PC-3 (cell line): ENCODE results near the gene DNTT. TPM values are rescaled to one million over a fixed set of nuclear protein-coding genes. Genes with fewer than 3 reads are reported as not detected.

ENCODE experiments used
- ATAC-seq: fragments of 200-7000 bp; cut with Tn5 transposase; 2 replicates; pipeline ENCODE4 v1.9.1; 2020; ENCODE audit warnings: mild to moderate bottlenecking, moderate library complexity
- BruUV-seq: library from RNA; stranded (reverse); fragments of 400-500 nt; replicated peaks from 2 replicates; lab custom pipeline; 2021; lab: Mats Ljungman, UMichigan
- CTCF ChIA-PET: fragments of 300-600 bp; sonication (Branson Sonifier 250); formaldehyde crosslinking; loops from one replicate; lab custom pipeline; 2022; ENCODE audit warnings: antibody characterized with exemption; lab: Charles Lee
- POLR2A ChIA-PET: fragments of 300-600 bp; sonication (Branson Sonifier 250); formaldehyde crosslinking; loops from one replicate; lab custom pipeline; 2022; ENCODE audit warnings: antibody characterized with exemption; ENCODE audit not compliant: unreplicated experiment; lab: Charles Lee
- DNase-seq: peaks from one replicate; pipeline ENCODE4 v3.0.0-alpha.2; 2015
- H2AFZ ChIP-seq: fragments of 300-600 bp; sonication (generic); 2 replicates; pipeline ENCODE4 v1.6.0; 2016; ENCODE audit warnings: antibody characterized with exemption, low read length
- H3F3A ChIP-seq: fragments of 300-600 bp; sonication (generic); one replicate; pipeline ENCODE4 v1.6.0; 2017; ENCODE audit warnings: antibody characterized with exemption, low read length, control low read depth, mild to moderate bottlenecking; ENCODE audit not compliant: unreplicated experiment
- H3K27ac ChIP-seq: fragments of 300-600 bp; sonication (generic); 2 replicates; pipeline ENCODE4 v1.5.1; 2016; ENCODE audit warnings: mild to moderate bottlenecking, low read length
- H3K27me3 ChIP-seq: fragments of 300-600 bp; sonication (generic); 2 replicates; pipeline ENCODE4 v1.6.1; 2016; ENCODE audit warnings: low read length, mixed read lengths
- H3K36me3 ChIP-seq: fragments of 300-600 bp; sonication (generic); 2 replicates; pipeline ENCODE4 v1.6.1; 2016; ENCODE audit warnings: low read depth, mixed run types, low read length, mixed read lengths
- H3K4me1 ChIP-seq: fragments of 300-600 bp; sonication (generic); 2 replicates; pipeline ENCODE4 v1.5.1; 2016; ENCODE audit warnings: low read length; ENCODE audit not compliant: insufficient read depth
- H3K4me2 ChIP-seq: fragments of 300-600 bp; sonication (generic); 2 replicates; pipeline ENCODE4 v1.6.0; 2016; ENCODE audit warnings: low read length
- H3K4me3 ChIP-seq: fragments of 300-600 bp; sonication (generic); 2 replicates; pipeline ENCODE4 v1.5.1; 2016; ENCODE audit warnings: mild to moderate bottlenecking, low read length, mixed read lengths
- H3K79me2 ChIP-seq: fragments of 300-600 bp; sonication (generic); 2 replicates; pipeline ENCODE4 v1.6.1; 2017; ENCODE audit warnings: low read length, mixed read lengths
- H3K9ac ChIP-seq: fragments of 300-600 bp; sonication (generic); 2 replicates; pipeline ENCODE4 v1.6.0; 2016; ENCODE audit warnings: mild to moderate bottlenecking, low read length
- H3K9me2 ChIP-seq: fragments of 300-600 bp; sonication (generic); replicated peaks from 2 replicates; pipeline ENCODE4 v1.6.1; 2016; ENCODE audit warnings: mixed run types, low read length, mixed read lengths
- H3K9me3 ChIP-seq: fragments of 300-600 bp; sonication (generic); 2 replicates; pipeline ENCODE4 v1.6.1; 2016; ENCODE audit warnings: low read length, mixed read lengths
- H4K20me1 ChIP-seq: fragments of 300-600 bp; sonication (generic); 2 replicates; pipeline ENCODE4 v1.6.1; 2016; ENCODE audit warnings: low read length, mixed read lengths
- CTCF ChIP-seq: fragments of 300-600 bp; sonication (generic); conservative IDR thresholded peaks from 2 replicates; pipeline ENCODE4 v1.5.1; 2017; ENCODE audit warnings: antibody characterized with exemption, low read depth, mild to moderate bottlenecking, low read length
- EZH2 ChIP-seq: fragments of 300-600 bp; sonication (generic); IDR thresholded peaks from one replicate; pipeline ENCODE4 v1.6.1; 2017; ENCODE audit warnings: antibody characterized with exemption, mild to moderate bottlenecking, low read length; ENCODE audit not compliant: unreplicated experiment
- EZH2phosphoT487 ChIP-seq: fragments of 300-600 bp; sonication (generic); IDR thresholded peaks from 2 replicates; pipeline ENCODE4 v1.6.1; 2018; ENCODE audit warnings: mild to moderate bottlenecking, antibody characterized with exemption, low read length, borderline replicate concordance
- intact Hi-C: fragments of 100-400 bp; cut with micrococcal nuclease; formaldehyde crosslinking; loops from 2 replicates; pipeline ENCODE4 v1.9.0; 2023
- total RNA-seq: library from RNA; depleted of rRNA; stranded (reverse); fragments of >200 nt; gene quantifications from 2 replicates; pipeline ENCODE4 v1.2.3, GENCODE V29; 2014

Gene DNTT
- total RNA-seq, 1 experiment from 2014 or later = not detected

GRCh38 chr10:96261132-96261531, 43.1 kb upstream of the DNTT start:
- no peak overlapping the region for H3K4me2 ChIP-seq
- no peaks in the 10 kb centered on the region for H3K9me2 ChIP-seq
- no peak for ATAC-seq
- intact Hi-C loops = no loop called here
- DNase-seq = no peak
- H3K9ac ChIP-seq = no peak overlapping the region
- peaks cover 42% of the 10 kb centered on the region; the same call in 1 of the 2 replicates for H3K27me3 ChIP-seq
- TF ChIP-seq CTCF (no peak), EZH2phosphoT487 (no peak), EZH2 (no peak)
- H2AFZ ChIP-seq = no peak overlapping the region
- no peaks in the 10 kb centered on the region for H3K9me3 ChIP-seq
- H3F3A ChIP-seq = no peaks in the 10 kb centered on the region
- CTCF ChIA-PET = no interaction called here
- no peaks in the 10 kb centered on the region for H3K36me3 ChIP-seq
- POLR2A ChIA-PET = no interaction called here
- H3K27ac ChIP-seq = no peak overlapping the region
- no peaks in the 10 kb centered on the region for H4K20me1 ChIP-seq
- H3K4me1 ChIP-seq = no peaks in the 10 kb centered on the region
- no TSS peak for BruUV-seq
- no peaks in the 10 kb centered on the region for H3K79me2 ChIP-seq
- H3K4me3 ChIP-seq = no peak overlapping the region

- H3K4me2 ChIP-seq = no peak overlapping the region
- H2AFZ ChIP-seq = no peak overlapping the region
- ATAC-seq (no peak), DNase-seq (no peak)
- H3K27ac ChIP-seq = no peak overlapping the region
- no peaks in the 10 kb centered on the region for H3K4me1 ChIP-seq
- no peak overlapping the region for H3K9ac ChIP-seq
- BruUV-seq = no TSS peak
- TF ChIP-seq CTCF (no peak), EZH2phosphoT487 (no peak), EZH2 (no peak)
- intact Hi-C loops = no loop called here
- ChIA-PET CTCF (no interaction called here), POLR2A (interaction anchor here (0.6 kb wide), 1 partner anchor 114 kb away, joined by 3 read pairs; no protein-coding TSS in a partner anchor)
- no peaks in the 10 kb centered on the region for H3K9me3 ChIP-seq
- peaks cover 42% of the 10 kb centered on the region; the same call in 1 of the 2 replicates for H3K27me3 ChIP-seq
- H3F3A ChIP-seq = no peaks in the 10 kb centered on the region
- no peaks in the 10 kb centered on the region for H3K79me2 ChIP-seq
- no peak overlapping the region for H3K4me3 ChIP-seq
- no peaks in the 10 kb centered on the region for H3K9me2 ChIP-seq
- H4K20me1 ChIP-seq = no peaks in the 10 kb centered on the region
- no peaks in the 10 kb centered on the region for H3K36me3 ChIP-seq
Measured at GRCh38 chr10:96261930-96262329, 42.3 kb upstream of the DNTT start.

GRCh38 chr10:96263176-96263575, 41.1 kb upstream of the DNTT start:
- no peak overlapping the region for H2AFZ ChIP-seq
- peaks cover 42% of the 10 kb centered on the region; the same call in 1 of the 2 replicates for H3K27me3 ChIP-seq
- no peak overlapping the region for H3K9ac ChIP-seq
- H3K9me3 ChIP-seq = no peaks in the 10 kb centered on the region
- intact Hi-C loops = no loop called here
- TF ChIP-seq EZH2phosphoT487 = no peak
- no peak for TF ChIP-seq EZH2
- no peak for TF ChIP-seq CTCF
- no peak overlapping the region for H3K4me3 ChIP-seq
- H4K20me1 ChIP-seq = no peaks in the 10 kb centered on the region
- H3K4me2 ChIP-seq = no peak overlapping the region
- no peaks in the 10 kb centered on the region for H3K36me3 ChIP-seq
- H3K9me2 ChIP-seq = no peaks in the 10 kb centered on the region
- no peak overlapping the region for H3K27ac ChIP-seq
- BruUV-seq = no TSS peak
- POLR2A ChIA-PET = no interaction called here
- no peak for ATAC-seq
- CTCF ChIA-PET = no interaction called here
- DNase-seq = no peak
- H3K4me1 ChIP-seq = no peaks in the 10 kb centered on the region
- H3K79me2 ChIP-seq = no peaks in the 10 kb centered on the region
- no peaks in the 10 kb centered on the region for H3F3A ChIP-seq
